Measurements from ENCODE around the gene FILIP1L.

Gene FILIP1L

DNA sequence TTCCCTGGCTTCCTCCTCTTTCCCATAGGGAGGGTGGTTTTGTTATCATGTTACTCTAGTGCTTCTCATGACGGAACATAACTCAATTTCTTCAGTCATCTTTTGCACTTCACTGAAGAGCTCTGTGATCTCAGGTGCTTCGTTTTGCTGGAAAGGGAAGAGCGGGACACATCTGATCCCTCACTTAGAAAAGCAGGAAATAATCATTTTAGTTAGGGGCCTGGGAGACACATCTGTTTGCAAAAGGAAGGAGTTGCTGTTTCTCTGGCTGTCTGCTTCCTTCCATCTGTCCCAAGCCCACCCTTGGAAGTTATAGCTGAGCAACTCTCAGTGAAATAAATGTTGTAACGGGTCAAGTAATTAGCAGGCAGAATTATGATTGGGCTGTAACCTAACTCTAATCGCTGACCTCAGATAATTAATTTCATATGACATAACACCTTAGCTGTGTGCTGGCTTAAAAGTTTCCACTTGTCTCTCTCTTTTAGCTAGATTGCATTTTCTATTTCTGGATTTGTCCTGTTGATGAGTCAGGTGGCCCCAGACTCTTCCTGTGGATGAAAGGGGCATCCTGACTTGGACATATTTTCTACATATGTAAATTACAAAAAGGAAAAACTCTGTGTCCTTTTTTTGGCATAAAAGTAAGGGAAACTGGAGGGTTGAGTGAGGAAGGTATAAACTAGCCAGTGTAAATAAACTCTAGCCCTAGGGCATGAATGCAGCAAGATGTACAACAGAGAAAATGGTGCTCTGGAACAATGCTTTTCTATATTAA lies 11.0 kb upstream of the FILIP1L start:
- DNase-seq (ENCODE audit: low read depth): no peak

DNA sequence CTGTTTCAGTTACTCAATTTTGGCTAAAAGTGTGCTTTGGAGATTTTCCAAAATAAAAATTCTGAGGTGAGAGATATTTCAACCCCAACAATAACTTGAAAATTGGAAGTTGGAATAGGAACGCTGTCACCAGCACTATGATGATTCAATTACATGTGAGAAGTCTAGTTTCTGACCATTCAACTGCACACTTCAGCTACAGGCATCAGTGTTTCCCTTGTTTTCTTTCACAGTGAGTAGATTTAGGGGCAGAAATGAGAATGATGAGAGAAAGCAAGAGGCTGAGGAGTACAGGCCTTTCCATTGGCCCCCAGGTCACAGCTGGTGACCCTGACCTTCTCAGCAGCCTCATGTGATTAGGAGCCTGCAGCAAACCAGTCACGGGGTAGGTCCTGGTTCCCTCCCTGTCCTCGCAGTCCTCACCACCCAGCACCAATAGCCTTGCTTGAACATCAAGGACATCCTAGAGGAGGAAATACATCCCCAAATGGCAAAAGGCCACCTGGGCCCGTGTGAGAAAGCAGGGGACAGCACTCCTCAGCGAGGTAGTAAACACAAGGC lies 10.0 kb upstream of the FILIP1L start:
- no peak for DNase-seq (ENCODE audit: low read depth)

DNA sequence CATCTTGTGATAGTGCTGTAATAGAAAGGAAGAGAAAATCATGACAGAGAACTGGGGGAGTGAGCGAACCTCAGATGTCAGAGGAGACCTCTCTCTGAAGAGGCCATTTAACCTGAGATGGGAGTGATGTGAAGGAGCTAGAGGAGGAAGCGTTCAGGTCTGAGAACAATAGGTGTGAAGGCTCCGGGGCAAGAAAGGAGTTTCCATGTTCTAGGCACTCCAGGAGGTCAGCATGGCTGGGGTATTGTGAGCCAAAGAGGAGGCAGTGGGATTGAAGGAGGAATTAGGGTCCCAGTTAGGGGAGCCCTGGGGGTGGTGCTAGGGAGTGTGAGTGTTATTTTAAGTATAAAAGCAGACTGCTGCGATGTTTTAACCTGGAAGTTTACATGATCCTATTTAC lies 8.8 kb upstream of the FILIP1L start:
- DNase-seq (ENCODE audit: low read depth): no peak

DNA sequence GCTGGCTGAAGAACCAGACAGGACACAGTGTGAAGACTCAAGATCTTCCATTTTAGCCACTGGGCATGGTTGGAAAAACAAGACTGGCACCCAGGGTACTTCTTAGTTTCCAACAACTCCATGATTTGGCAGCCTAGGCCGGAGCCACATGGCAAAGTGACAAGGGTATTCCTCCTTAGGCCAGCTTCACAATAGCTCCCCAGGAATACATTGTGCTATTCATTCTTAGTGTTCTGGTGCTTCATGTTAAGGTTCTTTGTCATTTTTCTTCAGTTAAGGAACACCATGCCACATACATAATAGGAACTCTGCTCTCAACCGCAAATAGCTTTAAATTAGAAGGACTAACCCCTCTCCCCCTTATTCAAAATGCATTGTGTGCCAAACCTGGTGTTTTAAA lies 8.0 kb upstream of the FILIP1L start:
- DNase-seq (ENCODE audit: low read depth): no peak

DNA sequence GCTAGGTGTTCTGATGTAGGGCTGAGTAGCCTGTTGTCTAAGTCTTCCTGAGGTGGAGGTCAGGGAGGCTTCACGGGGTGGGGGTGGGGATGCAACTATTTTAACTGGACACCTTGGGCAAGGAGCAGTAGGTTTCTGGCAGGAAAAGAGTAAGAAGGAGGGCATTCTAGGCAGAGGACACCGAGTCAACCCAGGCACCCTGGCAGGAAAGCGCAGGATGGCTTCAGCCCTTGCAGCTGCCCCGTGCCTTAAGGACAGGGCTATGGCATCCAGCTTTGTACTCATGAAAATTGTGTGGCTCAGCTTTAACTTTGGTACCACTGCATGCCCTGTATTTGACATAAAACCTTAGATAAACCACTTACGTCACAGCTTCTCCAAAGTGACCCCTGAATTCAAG lies 6.4 kb upstream of the FILIP1L start:
- DNase-seq (ENCODE audit: low read depth): no peak

DNA sequence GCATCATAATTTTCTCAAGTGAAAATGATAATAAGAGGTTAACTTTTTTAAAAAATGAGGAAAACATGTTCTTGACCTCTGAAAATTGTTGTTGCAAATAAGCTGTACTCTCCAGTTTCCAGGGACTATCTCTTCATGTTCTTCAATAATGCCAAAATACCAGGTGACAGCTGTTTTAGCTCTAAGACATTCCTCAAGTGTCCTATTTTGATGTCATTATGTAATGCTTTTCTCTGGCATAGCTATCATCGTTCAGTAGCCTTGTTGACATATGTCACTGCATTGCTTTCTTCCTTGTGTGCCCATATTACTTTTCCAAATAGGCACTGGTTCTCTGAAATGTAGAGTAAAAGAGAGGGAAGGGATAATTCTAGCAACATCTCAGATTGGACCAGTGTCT lies 5.7 kb upstream of the FILIP1L start:
- no peak for DNase-seq (ENCODE audit: low read depth)

DNA sequence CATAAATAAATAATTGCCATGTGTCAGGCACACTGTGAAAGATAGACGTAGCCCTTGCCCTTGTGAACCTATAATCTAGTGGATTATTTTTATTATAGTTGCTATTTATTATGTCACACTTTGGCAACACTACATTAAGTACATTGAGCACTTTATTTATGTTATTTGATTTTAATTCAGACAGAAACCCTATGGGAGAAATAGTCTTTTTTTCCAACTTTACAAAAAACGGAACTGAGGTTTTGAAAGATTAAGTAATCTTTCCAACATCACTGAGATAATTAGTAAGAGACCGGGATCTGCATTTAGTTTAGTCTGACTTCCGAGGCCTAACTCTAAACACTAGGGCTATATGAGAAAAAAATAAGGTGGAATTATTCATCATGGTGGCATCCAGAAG lies 2.8 kb upstream of the FILIP1L start:
- DNase-seq (ENCODE audit: low read depth): no peak

DNA sequence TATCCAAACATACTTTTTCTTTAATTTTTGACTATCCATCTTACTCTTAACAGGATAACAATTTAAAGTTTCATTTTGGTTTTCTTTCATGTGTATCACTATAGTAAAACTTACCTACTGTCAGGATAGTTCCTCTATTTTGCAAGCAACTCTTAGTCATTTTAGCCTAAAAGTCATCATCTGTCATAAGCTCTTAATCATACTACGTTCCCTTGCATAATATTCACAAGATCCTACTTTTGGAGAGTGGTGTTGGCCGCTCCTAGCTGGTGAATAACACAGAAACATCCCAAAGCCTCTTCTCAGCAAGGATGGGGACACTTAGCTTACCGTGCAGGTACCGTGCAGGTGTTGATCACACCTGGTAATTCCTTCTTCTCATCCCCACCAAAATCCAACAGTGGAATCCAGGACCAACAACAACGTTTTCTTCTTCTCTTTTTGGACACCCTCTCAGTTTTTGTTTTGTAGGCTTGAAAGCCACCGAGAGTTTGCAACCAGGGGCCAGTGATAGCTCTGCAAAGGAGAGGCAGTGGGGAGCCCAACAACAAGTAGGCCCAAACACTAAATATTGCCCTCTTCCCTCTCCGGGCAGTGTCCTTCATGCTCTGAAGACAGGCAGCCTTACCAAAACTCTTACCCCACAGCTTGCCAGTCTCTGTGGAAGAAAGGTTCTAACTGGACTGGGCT lies 433 bp downstream of the FILIP1L start:
- DNase-seq (ENCODE audit: low read depth): no peak

DNA sequence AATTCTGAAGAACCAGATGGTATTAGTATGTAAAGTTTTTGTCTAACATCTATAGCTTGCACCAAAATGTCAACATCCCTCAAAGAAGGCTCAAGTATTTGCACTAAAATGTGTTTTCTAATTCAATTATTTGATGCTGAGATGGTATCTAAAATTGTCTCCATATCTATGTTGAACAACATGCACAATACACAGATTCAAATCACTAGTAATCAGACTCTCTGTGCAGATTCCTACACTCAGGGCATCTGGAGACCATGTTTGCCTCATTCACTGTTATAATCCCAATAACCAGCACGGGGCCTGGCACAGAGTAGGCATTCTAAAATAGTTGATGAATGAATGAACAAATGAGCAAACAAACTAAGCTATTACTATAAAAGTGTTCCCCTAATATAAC lies 2.6 kb downstream of the FILIP1L start:
- DNase-seq (ENCODE audit: low read depth): no peak

DNA sequence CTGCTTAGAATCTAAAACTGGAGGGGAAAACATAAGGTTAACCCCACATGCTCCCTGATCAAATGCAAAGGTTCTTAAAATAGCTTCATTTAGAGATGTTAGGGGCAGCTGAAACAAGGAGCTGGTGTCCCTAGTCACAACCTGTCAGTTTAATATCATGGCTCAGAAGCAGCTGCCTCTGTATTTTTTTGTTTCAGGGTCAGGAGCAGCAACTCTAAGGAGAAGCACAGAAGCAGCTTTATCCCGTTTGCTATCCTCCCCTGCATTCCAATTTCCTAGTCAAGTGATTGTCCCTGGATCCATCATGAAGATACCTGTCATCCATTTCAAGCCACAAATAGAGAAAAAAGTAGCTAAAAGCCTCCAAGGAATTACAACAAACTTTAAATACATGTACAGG lies 4.1 kb downstream of the FILIP1L start:
- no peak for DNase-seq (ENCODE audit: low read depth)

DNA sequence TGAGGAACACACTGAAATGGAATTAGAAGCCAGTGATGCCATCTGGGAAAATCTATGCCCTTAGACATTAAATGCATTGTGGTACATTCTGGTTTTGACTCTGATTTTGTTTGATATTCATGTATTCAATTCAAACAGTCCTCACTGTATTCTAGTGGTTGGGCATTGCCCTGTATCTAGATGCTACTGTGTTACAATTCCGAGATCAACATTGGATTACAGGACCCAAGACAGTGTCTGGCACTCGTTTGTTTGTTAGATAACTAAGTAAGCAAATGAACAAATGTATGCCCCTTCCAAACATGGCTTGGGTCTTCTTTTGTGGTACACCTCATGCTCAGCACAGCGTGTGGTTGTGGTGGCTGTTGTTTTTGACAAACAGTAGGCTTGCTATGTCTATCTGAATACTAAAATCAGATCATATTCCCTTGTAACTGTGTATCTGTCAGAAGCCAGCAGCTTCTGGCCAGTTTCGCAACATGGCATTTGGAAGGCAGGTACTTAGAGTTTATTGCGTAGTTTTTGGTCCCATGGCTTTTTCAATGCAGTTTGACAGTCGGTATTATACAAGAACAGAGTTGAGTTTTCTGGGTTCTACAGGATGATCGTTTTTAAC lies 5.7 kb downstream of the FILIP1L start:
- DNase-seq (ENCODE audit: low read depth): no peak

DNA sequence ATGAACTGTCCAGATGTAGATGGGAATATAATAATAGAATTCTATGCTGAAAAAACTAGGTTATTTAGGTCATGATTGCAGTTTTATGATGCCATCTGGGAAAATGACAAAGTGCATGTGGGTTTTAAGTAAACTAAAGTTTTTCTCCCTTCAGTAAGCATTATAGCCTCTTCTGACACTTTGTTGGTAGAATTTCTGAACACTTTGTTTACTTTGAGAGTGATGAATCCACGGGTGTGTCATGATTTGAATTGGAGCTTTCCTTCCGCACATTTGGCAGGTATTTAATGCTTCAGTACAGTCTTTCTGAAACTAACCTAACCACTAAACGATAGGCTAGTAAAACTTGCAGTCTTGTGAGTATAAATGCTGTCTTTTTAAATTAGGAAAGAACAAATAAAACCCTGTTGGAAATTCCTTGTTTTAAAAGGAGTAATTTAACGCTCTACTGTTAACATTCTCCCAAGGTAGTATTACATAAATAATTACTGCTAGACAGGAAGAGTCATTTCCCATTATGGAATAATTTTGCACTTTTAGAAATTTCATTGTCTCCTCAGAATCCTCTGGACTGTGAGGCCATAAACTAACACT lies 7.0 kb downstream of the FILIP1L start:
- DNase-seq (ENCODE audit: low read depth): no peak

DNA sequence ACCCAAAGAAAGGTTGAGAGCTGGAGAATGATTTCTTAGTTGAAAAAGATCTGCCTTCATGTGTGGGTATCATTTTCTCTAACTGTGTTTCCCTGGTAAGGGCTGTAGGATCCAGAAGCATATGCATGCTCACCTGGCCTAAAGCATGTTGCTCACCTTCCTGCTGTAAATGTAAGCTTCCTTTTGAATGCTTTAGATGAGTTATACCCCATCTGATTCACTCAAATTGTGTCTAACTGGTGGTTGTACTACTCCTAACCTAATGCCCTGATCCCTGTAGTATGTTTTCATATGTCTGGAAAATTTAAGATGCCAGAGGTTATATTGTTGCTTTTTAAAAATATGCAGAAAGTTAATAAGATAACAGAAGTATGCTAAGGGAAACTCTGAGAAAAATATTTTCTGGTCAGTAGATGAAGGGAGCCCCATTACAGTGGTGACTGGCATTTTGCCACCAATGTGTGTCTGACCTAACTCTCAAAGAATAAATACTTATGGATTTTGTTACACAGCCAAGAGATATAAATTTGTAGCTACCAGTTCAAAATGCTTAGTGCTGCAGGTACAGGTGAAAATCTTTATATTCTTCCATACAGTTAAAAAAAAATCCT lies 7.7 kb downstream of the FILIP1L start:
- no peak for DNase-seq (ENCODE audit: low read depth)

DNA sequence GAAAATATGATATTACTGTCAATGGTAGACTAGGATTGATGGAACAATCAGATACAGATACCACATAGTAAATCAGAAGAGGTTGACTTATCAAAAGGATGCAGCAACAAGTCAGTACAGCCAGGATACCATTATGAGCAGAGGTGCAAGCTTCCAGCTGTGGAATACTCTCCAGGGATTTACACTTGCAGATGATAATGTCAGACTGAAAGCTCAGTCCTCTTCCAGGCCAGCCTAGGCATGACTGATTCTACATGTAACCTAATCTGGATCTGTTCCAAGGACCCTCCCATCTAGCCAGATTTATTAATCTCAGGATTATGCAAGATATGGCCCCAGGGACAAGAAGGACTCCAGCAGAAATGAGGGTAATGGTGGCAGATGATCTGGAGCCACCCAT lies 8.2 kb downstream of the FILIP1L start:
- DNase-seq (ENCODE audit: low read depth): no peak

DNA sequence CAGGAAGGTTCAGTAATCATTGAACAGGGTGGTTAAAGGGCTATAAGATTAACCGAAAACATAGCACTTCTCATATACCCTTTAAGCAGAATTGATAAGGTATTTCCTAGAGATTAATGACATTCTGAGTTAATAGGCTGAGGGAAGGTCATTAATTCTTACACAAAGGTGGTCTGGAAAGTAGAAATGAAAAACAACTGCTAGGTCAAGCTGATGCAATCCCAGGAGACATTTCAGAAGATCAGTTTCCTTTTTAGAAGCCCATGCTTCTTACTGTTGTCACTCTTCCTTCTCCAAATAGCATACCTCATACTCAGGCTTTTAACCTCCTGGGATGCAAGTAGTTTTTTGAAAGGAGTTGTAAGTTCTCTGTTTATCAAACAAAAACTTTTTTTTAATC lies 8.8 kb downstream of the FILIP1L start:
- no peak for DNase-seq (ENCODE audit: low read depth)

DNA sequence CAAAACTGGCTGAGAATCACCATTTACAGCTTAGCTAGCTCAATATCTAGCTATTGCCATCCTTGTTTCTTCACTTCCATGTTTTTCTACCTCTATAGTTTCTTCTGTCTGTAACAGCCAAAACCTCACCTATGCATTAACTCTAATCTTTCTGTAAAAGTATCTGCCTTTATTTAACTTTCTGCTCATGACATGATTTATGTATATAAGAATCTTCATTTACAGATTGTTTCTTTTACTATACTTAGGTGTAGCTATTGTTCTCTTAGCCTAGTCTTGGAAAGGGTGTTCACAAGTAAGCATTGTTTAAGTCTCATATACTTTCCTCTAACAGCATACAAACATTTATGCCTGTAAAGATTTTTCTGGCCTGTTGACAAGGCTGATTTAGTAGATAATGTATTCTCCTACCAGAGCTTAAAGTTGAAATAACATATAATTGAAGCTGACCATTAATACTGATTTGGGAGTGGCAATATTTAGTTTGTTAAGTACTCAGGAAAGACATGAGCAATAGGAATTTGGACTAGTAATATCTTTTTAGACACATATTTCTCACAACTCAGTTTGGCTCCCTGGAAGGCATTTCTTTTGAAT lies 9.4 kb downstream of the FILIP1L start:
- no peak for DNase-seq (ENCODE audit: low read depth)

DNA sequence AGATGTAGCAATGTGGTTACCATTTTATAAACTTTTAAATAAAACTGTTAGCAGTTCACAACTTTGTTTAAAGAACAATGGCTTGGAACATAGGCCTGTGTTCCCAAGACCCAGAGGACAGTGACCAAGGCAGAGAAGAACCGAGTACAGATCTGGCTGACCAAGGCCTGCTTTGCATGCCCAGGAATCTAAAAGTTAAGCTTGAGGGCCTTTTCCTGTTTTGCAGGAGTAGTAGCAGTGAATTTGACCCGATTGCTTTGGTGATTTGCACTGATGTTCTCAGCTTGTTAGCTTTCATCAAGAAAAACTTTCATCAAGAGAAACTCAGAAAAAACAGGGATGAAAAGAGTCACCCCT lies 9.9 kb downstream of the FILIP1L start:
- no peak for DNase-seq (ENCODE audit: low read depth)

DNA sequence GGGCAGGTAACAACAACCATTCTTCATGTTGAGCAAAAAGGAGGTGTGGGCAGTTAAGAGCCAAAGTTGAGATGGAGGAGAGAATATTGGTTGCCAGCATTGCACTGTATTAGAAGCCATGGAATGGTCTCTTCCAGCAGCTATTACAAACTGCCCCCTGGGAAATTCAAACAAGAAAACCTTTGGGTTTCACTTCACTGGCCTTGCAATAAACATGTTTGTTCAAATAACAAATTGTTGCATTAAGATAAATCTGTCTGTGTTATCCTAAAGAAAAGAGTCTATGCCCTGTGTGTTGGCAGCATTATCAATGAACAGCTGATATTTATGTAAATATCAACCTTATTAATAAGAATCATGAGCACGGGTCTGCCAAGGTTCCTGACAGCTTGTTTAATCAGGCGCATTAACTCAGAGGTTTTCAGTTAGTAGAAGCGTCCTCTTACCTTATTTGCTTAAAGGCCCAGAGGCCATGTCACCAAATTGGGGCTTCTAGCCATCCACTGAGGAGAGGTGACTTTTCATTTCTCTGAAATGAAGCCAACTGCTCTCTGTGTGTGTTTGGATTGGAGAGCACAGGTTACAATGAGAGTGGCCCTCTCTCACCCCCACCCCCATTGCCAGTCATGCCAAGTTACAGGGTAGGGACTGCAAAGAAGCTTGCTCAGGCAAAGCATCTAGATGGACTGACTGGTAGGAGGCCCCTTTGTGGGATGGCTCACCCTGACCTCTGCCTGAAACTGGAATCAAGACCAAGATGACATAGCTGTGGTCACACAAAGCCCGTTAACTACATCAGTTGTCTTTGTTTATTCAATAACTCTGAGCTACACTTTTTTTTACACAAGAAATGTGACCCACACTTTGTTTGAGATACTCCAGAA lies 10.5 kb downstream of the FILIP1L start:
- no peak for DNase-seq (ENCODE audit: low read depth)

DNA sequence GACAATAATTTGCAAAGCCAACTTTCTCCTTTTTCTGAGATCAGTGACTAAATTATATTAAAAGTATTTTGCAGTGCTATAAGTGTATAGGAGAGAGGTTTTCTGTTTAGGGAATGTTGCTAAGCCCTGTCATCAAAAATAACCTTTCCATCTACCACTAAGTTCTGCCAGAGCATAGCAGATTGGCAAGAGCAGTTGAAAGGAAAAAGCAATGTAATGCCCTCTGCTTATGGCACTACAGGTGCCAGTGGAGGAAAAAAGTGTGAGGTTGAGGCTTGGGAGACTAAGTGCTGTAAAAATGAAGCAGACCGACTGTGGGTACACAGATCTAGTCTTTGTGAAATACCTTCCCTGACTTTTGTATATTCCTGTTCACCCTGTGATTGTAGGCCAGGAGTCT lies 11.5 kb downstream of the FILIP1L start:
- no peak for DNase-seq (ENCODE audit: low read depth)

DNA sequence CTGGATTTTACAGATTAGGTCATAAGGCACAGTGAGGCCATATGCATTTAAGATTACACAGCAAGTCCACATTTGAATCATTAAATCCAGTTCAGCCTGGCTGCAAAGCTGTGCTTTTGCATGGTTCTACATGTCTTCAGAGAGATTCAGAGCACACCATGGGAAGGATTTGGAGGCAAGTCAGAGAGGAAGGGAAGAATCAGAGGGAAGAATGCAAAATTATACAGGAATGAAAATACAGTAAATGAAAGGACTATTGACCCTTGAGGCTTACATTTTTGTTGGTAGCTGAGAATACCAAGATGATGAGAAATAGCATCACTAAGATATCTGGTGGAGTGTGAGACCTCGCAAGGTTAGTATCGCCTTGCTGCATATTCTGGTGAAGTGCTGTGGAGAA lies 13.9 kb downstream of the FILIP1L start:
- DNase-seq (ENCODE audit: low read depth): no peak

DNA sequence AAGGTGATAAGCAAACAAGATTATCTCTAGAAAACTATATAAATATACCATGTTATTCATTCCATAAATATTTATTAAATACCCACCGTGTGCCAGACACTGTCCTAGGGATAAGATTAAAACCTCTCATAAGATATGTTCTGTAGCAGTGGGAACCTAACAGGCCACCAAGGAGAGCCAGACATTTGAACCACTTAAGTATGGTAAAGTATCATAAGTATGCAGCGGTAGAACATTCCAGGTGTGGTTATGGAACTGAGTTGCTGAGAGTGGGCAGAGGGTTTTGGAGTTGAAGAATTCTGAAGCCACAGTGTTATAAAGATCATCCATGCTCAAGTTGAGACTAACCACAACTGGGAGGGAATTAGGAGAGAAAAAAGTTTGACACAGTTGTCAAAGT lies 14.7 kb downstream of the FILIP1L start:
- DNase-seq (ENCODE audit: low read depth): no peak

Measured in HS-27A (cell line).